COLO829 (cell line): Measurements from ENCODE around the gene CNKSR2.

ENCODE experiments used
- DNase-seq: peaks from one replicate; pipeline ENCODE4 v3.0.0; 2012; ENCODE audit warnings: low spot score

The CNKSR2 gene

DNA sequence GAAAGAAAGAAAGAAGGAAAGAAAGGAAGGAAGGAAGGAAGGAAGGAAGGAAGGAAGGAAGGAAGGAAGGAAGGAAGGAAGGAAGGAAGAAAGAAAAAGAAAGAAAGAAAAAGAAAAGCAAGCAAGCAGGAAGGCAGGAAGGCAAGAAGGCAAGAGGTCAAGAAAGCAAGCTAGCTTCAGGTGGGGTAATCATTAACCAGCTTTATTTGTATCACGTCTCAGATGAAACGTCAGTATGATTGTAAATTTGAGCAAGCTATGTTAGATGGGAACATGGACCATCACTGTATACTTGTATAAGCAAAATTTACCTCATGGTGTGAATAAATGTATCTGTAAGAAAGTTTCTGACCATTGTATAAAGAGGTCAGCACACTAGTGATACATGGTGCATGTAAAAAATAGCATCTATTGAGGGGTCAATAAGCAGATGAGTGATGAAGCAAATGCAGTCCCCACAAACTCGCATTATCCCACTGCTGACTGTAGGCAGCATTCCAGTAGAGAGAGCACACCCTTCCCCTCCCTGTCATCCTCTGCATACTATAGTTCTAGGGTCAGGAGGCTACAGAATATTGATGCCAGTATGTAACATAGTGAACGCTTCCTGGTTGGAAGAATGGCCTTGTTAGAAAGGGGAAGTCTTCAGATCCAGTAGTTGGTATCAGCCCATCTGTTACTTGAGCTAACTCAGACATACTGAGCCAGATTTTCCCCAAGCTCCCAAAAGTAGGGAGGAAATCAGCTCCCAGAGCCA is 300.4 kb downstream of the CNKSR2 start:
- DNase-seq: no peak

DNA sequence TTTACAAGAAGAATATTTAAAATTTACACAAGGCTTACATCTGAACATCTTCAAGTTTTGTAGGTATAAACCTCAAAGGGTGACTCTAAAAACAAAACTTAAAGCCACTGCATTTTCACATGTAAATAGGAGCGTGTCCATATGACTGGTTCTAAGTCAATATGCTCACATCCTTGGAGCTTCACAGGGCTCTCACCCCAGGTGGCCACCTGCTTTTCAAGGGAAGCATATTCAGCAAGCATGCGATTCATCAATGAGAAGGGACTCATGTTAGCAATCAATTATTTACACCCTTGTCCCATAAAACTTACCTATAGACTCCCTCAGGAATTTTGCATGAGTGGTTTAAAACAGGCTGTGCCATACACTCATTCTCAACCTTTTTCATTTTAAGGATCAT is 301.7 kb downstream of the CNKSR2 start:
- no peak for DNase-seq

DNA sequence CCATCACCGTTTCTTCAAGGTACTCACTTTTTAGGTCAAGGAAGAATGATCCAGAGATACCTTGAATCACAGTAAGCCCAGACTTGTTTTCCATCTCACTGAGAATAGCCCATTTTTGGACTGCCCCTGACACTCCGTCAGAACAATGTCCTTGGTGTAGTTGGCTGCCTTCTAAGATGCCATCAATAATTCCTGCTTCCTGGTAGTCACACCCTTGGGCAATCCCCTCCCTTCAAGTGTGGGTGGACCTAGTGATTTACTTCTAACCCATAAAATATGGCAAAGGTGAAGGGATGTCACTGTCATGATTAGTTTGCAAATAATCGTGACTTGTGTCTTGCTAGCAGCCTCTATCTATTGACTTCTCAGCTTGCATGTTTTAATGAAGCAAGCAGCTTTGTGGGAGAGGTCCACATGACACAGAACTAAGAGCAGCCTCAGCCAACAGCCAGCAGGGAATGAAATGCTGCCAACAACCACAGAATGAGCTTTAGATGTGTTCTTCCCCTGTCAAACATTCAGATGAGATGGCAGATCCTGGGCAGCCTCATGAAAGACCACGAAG is 303.9 kb downstream of the CNKSR2 start:
- DNase-seq: no peak

DNA sequence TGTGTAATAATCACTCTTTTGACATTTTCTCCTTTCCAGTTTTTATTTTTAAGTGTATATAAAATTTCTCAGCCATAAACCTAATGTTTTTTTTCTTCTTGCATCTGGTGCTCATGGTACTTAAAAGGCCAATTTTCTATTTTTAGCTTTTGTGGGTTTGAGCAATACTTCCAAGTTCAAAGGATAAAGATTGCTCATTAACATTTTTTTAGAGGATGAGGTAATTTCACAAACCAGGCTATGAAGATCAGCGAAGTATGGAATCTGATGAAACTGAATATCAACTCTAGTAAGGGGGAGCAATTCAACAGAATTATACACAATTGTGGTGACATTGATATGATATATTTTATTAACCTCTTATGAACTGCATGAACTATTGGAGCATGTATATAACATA is 309.7 kb downstream of the CNKSR2 start:
- DNase-seq: no peak

DNA sequence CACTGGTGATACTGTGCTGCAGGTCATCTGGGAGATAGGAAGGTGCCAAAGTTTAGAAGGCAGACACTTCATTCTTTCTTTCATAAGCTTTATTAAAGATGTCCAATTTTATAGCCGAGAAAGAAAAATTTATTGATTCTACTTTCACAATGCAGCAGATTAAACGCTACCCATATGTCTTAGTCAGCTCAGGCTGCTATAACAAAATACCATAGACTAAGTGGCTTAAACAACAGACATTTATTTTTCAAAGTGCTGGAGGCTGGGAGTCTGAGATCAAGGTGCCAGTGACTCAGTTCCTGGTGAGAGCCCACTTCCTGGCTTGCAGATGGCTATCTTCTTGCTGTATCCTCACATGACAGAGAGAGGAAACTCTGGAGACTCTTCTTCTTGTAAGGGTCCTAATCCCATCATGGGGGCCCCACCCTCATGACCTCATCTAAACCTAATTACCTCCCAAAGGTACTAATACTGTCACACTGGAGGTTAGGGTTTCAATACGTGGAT is 317.3 kb downstream of the CNKSR2 start:
- DNase-seq: no peak

DNA sequence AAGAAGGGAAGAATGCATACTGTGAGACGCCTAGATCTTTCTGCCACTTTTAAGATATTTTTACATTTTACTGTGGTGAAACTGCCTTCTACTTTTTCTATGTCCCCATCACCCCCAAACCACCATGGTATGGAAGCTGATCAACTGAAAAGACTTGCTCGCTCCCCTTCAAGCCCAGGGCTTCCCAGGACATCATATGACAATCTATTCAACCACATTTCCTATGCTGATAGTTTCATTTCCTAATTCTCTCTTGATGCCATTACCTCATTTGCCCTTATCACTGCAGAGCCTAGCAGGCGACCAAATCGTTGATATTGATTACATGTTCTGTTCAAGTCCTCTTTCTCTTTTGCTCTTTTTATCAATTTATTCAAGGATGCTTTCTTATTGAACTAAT is 324.1 kb downstream of the CNKSR2 start:
- DNase-seq: no peak

DNA sequence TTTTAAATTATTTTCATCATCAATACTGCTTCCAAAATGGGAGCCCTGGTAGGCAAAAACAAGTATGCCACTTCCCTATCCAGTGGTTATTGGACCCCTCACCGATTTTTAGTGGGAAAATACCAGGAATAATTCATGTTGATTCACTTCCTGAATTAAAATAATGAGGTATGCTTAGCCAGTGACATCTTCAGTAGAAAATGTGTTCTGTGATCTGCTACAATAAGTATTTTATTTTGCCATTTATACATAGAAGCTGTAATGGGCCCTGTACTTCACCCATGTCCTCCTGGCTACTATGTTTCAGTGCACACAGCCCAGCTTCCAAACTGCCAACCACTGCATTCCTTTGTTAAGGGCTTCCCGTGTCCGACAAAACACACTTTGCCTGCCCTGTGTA is 324.9 kb downstream of the CNKSR2 start:
- DNase-seq: no peak

DNA sequence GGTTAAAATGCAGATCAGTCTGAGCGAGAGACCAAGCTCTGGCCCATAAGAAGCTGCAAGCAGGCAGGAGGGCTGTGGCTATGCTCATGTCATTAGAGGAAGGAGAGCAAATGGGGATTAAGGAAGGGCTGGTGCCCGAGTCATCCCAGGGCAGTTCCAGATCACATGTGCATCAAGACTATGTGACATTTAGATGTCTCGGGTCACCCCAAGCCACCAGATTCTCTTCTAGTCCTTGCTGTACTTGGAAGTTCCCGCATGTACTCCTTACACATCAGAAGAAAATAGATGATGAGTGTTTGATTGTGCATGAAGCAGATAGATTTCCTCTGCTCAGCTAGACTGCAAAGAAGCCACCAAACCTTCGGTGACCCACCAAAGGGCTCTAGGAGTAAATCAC is 326.1 kb downstream of the CNKSR2 start:
- no peak for DNase-seq

DNA sequence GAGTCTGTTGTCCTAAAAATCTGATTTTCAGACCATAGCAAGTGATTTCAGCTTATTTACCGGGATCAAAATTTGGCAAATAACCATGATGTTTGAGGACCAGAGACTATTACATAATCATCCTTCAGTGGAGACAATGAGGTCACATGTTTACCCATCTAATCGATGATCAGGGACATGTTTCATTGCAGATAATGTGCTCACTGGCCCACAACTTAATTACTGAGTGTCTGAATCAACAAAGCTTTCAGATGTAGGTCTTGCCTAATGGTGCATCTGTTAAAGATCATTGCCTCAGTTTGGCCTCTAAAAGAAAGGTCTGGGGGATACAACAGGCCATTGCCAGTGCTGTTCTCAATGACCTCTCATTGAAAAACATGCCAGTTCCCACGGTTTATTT is 326.7 kb downstream of the CNKSR2 start:
- DNase-seq: no peak

DNA sequence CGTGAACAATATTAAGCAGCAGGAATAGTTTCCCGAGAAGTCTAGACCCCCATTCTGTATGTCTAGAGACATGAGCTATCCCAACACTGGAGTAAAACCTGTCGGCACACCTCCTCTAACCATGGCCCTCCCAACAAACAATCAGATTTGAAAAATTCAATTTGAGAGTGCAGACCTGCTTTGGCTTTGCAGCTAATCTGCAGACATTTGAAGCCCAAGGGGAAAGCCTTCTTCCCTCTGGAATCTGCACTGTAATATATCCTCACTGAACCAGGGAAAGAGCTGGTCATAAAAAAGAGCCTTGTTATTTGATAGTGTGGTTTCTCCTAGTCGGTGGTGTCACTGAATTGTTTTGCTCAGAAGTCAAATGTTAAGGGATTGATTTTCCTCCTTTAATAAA is 328.5 kb downstream of the CNKSR2 start:
- no peak for DNase-seq
